ENCODE results near the gene ECM2.

DNA sequence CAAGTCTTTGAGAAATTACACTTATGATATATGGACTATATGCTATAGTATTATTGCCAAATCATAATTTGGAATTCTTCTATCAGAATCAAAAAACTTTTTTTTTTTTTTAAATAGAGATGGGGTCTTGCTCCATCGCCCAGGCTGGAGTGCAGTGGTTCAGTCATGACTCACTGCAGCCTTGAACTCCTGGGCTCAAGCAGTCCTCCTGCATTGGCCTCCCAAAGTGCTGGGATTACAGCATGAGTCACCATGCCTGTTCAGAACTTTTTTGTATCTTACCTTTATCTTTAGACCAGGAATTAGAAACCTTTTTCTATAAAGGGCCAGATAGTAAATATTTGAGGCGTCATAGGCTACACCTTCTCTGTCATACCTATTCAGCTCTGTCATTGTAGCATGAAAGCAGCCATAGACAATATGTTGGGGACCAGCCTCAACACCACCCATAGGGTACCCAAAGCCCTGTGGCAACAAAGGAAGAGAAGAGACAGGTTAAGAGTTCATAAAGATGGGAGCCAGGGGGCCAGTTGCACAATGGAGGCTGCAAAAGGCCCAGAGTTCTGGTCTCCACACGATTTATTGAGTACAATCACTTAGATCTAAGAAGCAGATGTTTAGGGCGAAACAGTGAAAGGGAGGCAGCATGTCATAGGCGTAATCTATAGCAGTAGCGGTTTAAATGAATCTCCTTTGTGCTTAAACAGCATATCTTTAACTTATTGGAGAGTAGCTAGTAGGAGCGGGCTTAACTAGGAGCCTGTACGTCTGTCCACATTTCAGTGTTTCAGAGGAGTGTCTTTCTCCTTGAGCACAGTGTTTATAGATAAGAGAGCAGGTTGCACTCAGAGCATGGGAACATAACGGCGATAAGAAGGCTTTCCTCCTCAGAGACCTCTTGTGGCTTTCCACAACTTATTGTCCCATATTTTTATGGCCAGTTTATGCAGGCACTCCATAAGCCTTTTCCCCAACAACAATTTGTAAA is 12.5 kb downstream of the ECM2 start:
- TF ChIP-seq, protein P1, sequence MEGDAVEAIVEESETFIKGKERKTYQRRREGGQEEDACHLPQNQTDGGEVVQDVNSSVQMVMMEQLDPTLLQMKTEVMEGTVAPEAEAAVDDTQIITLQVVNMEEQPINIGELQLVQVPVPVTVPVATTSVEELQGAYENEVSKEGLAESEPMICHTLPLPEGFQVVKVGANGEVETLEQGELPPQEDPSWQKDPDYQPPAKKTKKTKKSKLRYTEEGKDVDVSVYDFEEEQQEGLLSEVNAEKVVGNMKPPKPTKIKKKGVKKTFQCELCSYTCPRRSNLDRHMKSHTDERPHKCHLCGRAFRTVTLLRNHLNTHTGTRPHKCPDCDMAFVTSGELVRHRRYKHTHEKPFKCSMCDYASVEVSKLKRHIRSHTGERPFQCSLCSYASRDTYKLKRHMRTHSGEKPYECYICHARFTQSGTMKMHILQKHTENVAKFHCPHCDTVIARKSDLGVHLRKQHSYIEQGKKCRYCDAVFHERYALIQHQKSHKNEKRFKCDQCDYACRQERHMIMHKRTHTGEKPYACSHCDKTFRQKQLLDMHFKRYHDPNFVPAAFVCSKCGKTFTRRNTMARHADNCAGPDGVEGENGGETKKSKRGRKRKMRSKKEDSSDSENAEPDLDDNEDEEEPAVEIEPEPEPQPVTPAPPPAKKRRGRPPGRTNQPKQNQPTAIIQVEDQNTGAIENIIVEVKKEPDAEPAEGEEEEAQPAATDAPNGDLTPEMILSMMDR (IDR thresholded peaks at IDR 0.05; ENCODE audit: insufficient read depth, low read length, poor library complexity, severe bottlenecking) = no peak
- TF ChIP-seq EZH2phosphoT487 (conservative IDR thresholded peaks at IDR 0.05; ENCODE audit: low read length) = no peak

Data from SU-DHL-6 (cell line).